MM.1S (cell line): ENCODE measurements around the gene ACYP2.

Experiments used
- DNase-seq: peaks from one replicate; pipeline ENCODE4 v3.0.0-alpha.2; 2015
- H2AFZ ChIP-seq: fragments of 300-600 bp; sonication (generic); 2 replicates; pipeline ENCODE4 v1.6.0; 2016; ENCODE audit warnings: antibody characterized with exemption, low read length
- H3F3A ChIP-seq: fragments of 300-600 bp; sonication (generic); 2 replicates; pipeline ENCODE4 v1.6.1; 2016; ENCODE audit warnings: mild to moderate bottlenecking, antibody characterized with exemption, low read length, moderate library complexity, mixed read lengths; ENCODE audit not compliant: insufficient read depth
- H3K27ac ChIP-seq: fragments of 300-600 bp; sonication (generic); 2 replicates; pipeline ENCODE4 v1.5.1; 2016; ENCODE audit warnings: mild to moderate bottlenecking, low read length
- H3K27me3 ChIP-seq: fragments of 300-600 bp; sonication (generic); replicated peaks from 2 replicates; pipeline ENCODE4 v1.6.0; 2016; ENCODE audit warnings: low read length; ENCODE audit not compliant: insufficient read depth
- H3K36me3 ChIP-seq: fragments of 300-600 bp; sonication (generic); replicated peaks from 2 replicates; pipeline ENCODE4 v1.6.1; 2016; ENCODE audit warnings: mild to moderate bottlenecking, low read length, mixed read lengths; ENCODE audit not compliant: insufficient read depth
- H3K4me1 ChIP-seq: fragments of 300-600 bp; sonication (generic); 2 replicates; pipeline ENCODE4 v1.6.1; 2016; ENCODE audit warnings: low read length, mixed read lengths
- H3K4me2 ChIP-seq: fragments of 300-600 bp; sonication (generic); 2 replicates; pipeline ENCODE4 v1.6.0; 2016; ENCODE audit warnings: low read depth, low read length
- H3K4me3 ChIP-seq: fragments of 300-600 bp; sonication (generic); 2 replicates; pipeline ENCODE4 v1.5.1; 2016; ENCODE audit warnings: low read length, mixed read lengths
- H3K79me2 ChIP-seq: fragments of 300-600 bp; sonication (generic); 2 replicates; pipeline ENCODE4 v1.6.1; 2016; ENCODE audit warnings: mixed run types, low read length, mixed read lengths
- H3K9ac ChIP-seq: fragments of 300-600 bp; sonication (generic); 2 replicates; pipeline ENCODE4 v1.6.1; 2016; ENCODE audit warnings: low read length, mixed read lengths
- H3K9me2 ChIP-seq: fragments of 300-600 bp; sonication (generic); replicated peaks from 2 replicates; pipeline ENCODE4 v1.6.1; 2016; ENCODE audit warnings: mild to moderate bottlenecking, low read length, mixed read lengths; ENCODE audit not compliant: insufficient read depth
- H3K9me3 ChIP-seq: fragments of 300-600 bp; sonication (generic); replicated peaks from 2 replicates; pipeline ENCODE4 v1.6.1; 2016; ENCODE audit warnings: mild to moderate bottlenecking, low read length, mixed read lengths; ENCODE audit not compliant: insufficient read depth
- H4K20me1 ChIP-seq: fragments of 300-600 bp; sonication (generic); 2 replicates; pipeline ENCODE4 v1.6.1; 2016; ENCODE audit warnings: mild to moderate bottlenecking, low read length, moderate library complexity, mixed read lengths; ENCODE audit not compliant: insufficient read depth
- CTCF ChIP-seq: fragments of 300-600 bp; sonication (generic); IDR thresholded peaks from 2 replicates; pipeline ENCODE4 v1.5.1; 2016; ENCODE audit warnings: antibody characterized with exemption, low read length, mixed read lengths
- EZH2 ChIP-seq: fragments of 300-600 bp; sonication (generic); optimal IDR thresholded peaks from 2 replicates; pipeline ENCODE3; 2017; ENCODE audit warnings: low read depth, mild to moderate bottlenecking, antibody characterized with exemption, low read length, mixed read lengths
- EZH2phosphoT487 ChIP-seq: fragments of 300-600 bp; sonication (generic); IDR thresholded peaks from 2 replicates; pipeline ENCODE4 v1.6.1; 2018; ENCODE audit warnings: antibody characterized with exemption, low read length

Gene ACYP2

DNA sequence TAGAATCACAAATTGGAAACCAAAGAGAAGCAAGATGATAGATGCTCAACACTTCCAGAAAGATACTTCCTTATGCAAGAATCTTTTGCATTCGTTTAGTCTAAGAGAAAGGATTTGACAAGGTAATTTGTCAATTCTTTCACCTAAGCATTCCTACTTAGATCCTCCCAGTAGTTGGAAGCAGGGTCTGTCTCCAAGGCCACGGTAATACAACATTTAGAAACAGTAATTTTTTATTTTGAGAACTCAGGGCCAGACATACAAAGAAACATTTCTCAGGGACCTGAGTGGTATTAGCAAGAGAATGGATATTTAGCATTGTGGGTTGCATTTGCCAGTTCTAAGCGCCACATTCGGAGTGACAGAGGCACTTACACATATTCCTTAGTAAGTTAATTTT, 68.6 kb downstream of the ACYP2 start:
- no peak overlapping the region for H2AFZ ChIP-seq
- no peaks in the 10 kb centered on the region for H3K36me3 ChIP-seq
- H3K79me2 ChIP-seq: no peaks in the 10 kb centered on the region
- H3K4me3 ChIP-seq: no peak overlapping the region
- no peaks in the 10 kb centered on the region for H3K9me3 ChIP-seq
- no peak overlapping the region for H3K27ac ChIP-seq
- H3K4me2 ChIP-seq: no peak overlapping the region
- TF ChIP-seq CTCF (no peak), EZH2 (no peak), EZH2phosphoT487 (no peak)
- no peaks in the 10 kb centered on the region for H3K27me3 ChIP-seq
- H4K20me1 ChIP-seq: no peaks in the 10 kb centered on the region
- DNase-seq: no peak
- H3K9me2 ChIP-seq: no peaks in the 10 kb centered on the region
- H3F3A ChIP-seq: no peaks in the 10 kb centered on the region
- no peak overlapping the region for H3K9ac ChIP-seq
- no peaks in the 10 kb centered on the region for H3K4me1 ChIP-seq

DNA sequence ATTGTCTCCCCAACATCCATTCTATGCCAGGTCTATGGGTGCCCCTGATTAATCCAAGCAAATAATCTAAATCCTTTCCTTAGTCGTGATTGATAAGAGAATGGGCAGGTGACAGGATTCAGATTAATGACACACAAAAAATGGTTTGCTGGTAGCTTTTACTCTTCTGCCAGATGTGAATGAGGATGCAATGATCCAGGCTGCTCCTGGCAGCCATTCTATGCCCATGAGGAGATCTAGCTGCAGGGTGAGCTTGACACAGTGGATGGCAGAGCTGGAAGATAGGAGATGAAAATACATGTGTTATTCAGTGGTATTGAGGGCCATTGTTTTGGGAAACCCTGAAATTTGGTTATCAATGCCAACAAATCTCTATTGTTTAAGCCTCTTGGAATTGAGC, 69.7 kb downstream of the ACYP2 start:
- H3K9me2 ChIP-seq: no peaks in the 10 kb centered on the region
- no peaks in the 10 kb centered on the region for H4K20me1 ChIP-seq
- no peaks in the 10 kb centered on the region for H3F3A ChIP-seq
- no peak overlapping the region for H3K4me2 ChIP-seq
- no peak overlapping the region for H3K27ac ChIP-seq
- TF ChIP-seq EZH2 (no peak), CTCF (no peak), EZH2phosphoT487 (no peak)
- H3K4me3 ChIP-seq: no peak overlapping the region
- no peaks in the 10 kb centered on the region for H3K79me2 ChIP-seq
- no peak for DNase-seq
- H2AFZ ChIP-seq: no peak overlapping the region
- H3K9me3 ChIP-seq: no peaks in the 10 kb centered on the region
- H3K9ac ChIP-seq: no peak overlapping the region
- H3K27me3 ChIP-seq: no peaks in the 10 kb centered on the region
- no peaks in the 10 kb centered on the region for H3K36me3 ChIP-seq
- no peaks in the 10 kb centered on the region for H3K4me1 ChIP-seq

DNA sequence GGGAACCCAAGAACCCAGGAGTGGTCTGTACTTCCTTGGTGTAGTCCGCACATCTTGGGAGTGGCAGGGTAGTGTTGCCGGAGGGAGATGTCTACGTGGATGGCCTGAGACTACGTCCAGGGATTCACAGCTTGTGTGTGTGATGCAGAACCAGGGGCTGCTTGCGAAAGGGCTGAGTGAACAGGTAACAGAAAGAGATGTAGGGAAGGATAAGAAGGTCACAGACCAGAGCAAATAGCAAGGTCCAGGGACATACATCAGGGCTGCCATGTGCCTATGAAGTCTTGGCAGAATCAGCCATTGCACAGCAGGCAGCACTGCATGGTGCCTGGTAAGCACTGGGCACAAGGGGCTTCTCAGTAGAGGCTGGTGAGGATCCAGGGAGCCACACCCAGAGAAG, 71.9 kb downstream of the ACYP2 start:
- Histone ChIP-seq H2AFZ (no peak overlapping the region), H3K4me2 (no peak overlapping the region), H3K4me1 (no peaks in the 10 kb centered on the region), H3F3A (no peaks in the 10 kb centered on the region), H4K20me1 (no peaks in the 10 kb centered on the region), H3K27ac (no peak overlapping the region), H3K9ac (no peak overlapping the region), H3K36me3 (no peaks in the 10 kb centered on the region), H3K79me2 (no peaks in the 10 kb centered on the region), H3K27me3 (no peaks in the 10 kb centered on the region), H3K4me3 (no peak overlapping the region), H3K9me3 (no peaks in the 10 kb centered on the region), H3K9me2 (no peaks in the 10 kb centered on the region)
- no peak for TF ChIP-seq CTCF
- TF ChIP-seq EZH2phosphoT487: no peak
- no peak for DNase-seq

DNA sequence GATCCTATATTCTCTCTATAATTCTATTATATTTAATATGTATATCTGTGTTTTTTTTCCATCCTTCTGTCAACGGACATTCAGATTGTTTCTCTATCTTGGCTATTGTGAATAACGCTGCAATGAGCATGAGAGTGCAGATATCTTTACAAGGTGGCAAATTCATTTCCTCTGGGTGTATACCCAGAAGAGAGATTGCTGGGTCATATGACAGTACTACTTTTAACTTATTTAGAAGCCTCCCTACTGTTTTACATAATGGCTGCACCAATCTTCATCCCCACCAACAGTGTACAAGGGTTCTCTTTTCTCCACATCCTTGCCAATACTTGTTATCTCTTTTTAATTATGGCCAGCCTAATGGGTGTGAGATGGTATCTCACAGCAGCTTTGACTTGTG, 74.1 kb downstream of the ACYP2 start:
- TF ChIP-seq CTCF: no peak
- TF ChIP-seq EZH2: no peak
- TF ChIP-seq EZH2phosphoT487: no peak
- no peaks in the 10 kb centered on the region for H3K27me3 ChIP-seq
- H3F3A ChIP-seq: no peaks in the 10 kb centered on the region
- no peaks in the 10 kb centered on the region for H3K79me2 ChIP-seq
- no peak overlapping the region for H2AFZ ChIP-seq
- no peaks in the 10 kb centered on the region for H3K9me3 ChIP-seq
- H3K4me1 ChIP-seq: no peaks in the 10 kb centered on the region
- no peak overlapping the region for H3K4me2 ChIP-seq
- H3K4me3 ChIP-seq: no peak overlapping the region
- no peak overlapping the region for H3K9ac ChIP-seq
- H3K9me2 ChIP-seq: no peaks in the 10 kb centered on the region
- no peaks in the 10 kb centered on the region for H3K36me3 ChIP-seq
- no peak overlapping the region for H3K27ac ChIP-seq
- H4K20me1 ChIP-seq: no peaks in the 10 kb centered on the region
- no peak for DNase-seq
